ENCODE data around the gene HMOX2. TPM values are rescaled to one million over a fixed set of nuclear protein-coding genes. Genes with fewer than 3 reads are reported as not detected.

Gene HMOX2
- total RNA-seq, 2 donors from 2014 or later: 99.5 to 102 TPM

DNA sequence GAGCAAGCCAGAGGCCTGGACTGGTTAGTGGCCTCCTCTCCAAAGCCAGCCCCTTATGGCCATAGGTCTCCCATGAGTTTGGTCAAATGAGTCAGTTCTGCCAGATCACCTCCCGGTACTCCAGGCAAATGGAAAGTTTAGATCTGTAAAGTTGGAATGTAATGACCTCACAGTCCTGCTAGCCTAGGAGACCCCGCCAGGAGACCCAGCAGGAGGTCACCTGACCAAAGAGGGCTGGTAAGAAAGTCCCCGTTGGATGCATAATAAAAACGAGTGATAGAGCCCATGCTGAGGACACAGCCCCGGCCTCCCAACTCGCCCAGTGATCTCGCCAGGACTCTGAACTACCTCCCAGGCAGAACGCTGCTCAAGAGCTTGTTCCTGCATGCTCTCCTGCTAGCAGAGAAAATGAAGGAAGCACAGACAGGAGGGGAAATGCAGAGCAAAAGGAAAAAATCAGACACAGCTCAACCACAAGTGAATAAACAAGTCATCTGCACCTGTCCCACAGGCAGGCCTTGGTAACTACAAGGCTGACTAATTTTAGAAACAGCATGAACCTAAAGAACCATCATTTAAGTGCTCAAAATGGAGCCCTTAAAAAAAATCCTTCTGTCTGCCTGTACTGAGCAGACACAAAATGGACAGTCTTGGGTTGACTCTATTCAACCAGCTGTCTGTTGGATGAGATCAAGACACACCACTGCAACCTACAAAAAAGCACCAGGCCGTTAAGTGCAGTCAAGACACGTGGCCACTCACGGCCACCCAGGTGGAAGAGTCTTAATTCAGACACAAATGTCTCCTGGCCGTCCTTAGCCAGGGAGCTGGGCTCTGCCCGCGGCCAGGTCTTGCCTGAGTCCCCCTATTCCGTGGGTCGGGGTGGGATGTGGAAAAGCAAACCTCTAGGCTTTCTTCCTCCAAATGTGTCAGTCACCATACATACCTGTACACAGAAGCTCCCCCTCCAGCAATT lies 53.2 kb downstream of the HMOX2 start:
- ATAC-seq (peak; percentile 34 to 51), DNase-seq (ENCODE audit: low spot score) (no peak)
- Mint-ChIP-seq H3K36me3 (no peaks in the 10 kb centered on the region), H3K27me3 (no peaks in the 10 kb centered on the region), H3K4me3 (no peak overlapping the region), H3K9me3 (no peaks in the 10 kb centered on the region), H3K4me1 (ENCODE audit: low read depth in 2 of 2) (peaks cover 15 to 22% of the 10 kb centered on the region in 2 donors), H3K27ac (peak overlapping the region; percentile 63 to 77)

DNA sequence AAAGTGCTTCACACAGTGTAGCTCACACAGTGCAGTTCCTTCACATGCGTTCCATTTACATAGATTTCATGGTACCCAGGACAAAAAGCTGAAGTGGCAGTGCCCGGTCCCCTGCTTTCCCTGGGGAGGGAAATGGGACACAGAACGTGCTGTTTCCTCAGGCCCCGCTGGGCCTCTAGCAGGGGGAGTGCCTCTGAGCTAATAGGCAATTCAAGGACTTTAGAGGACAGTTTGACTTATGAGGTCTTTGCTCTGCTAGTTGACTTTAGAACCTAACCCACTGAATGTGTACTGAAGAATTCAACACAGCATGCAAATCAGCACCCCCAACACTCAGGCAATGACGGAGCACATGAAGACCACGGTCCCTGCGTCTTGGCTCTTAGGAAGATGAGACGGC lies 55.6 kb downstream of the HMOX2 start:
- H3K4me1 Mint-ChIP-seq (ENCODE audit: low read depth in 2 of 2): peaks cover 34 to 35% of the 10 kb centered on the region in 2 donors

DNA sequence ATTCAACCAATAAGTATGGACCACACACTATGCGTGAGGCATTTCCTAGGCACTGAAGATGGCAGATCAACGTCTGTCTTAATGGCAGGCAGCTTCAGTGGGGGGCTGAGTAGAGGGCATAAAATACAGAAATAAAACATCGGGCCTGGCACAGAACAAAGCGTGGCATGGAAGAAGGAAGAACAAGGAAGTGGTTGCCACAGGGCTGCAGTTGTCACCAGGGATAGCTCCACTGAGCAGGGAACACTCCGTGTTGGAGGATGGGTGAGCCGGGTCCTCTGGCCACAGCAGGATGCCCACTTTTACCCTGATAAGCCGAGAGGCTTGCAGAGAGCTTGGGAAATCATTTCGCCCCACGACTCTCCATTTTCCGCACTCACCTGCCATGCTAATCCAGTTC lies 56.0 kb downstream of the HMOX2 start:
- Mint-ChIP-seq H3K27me3 (no peaks in the 10 kb centered on the region), H3K36me3 (no peaks in the 10 kb centered on the region), H3K9me3 (no peaks in the 10 kb centered on the region), H3K4me1 (ENCODE audit: low read depth in 2 of 2) (peaks cover 38% of the 10 kb centered on the region in 2 donors), H3K27ac (peak overlapping the region in 1 of 2 donors; percentile 48), H3K4me3 (no peak overlapping the region)
- ATAC-seq (no peak), DNase-seq (ENCODE audit: low spot score) (no peak)

More for the DNA sequence above, 55.6 kb downstream of the HMOX2 start:
- peak overlapping the region in 1 of 2 donors; percentile 11 for H3K27ac Mint-ChIP-seq
- no peaks in the 10 kb centered on the region for H3K36me3 Mint-ChIP-seq
- ATAC-seq: no peak
- H3K27me3 Mint-ChIP-seq: no peaks in the 10 kb centered on the region
- no peak overlapping the region for H3K4me3 Mint-ChIP-seq
- DNase-seq (ENCODE audit: low spot score): no peak
- H3K9me3 Mint-ChIP-seq: no peaks in the 10 kb centered on the region

DNA sequence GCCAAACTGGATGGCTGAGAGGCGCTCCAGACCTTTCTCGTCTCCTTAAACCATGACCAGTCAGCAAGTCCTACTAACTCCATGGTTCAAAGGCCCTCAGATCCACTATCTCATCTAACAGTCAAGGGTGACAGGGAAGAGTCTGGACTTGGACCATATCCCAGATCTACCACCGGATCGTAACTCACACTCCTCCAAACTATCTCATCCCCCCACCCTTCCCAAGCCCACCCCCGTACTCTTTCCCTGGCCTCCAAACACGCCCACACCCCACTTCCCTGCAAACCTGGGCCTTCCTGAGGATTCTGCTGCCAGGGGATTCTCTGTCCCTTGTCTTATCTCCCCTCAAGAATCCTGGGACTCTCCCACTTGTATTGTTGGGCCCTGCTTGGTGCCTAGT lies 57.3 kb downstream of the HMOX2 start:
- no peak overlapping the region for H3K27ac Mint-ChIP-seq
- no peak overlapping the region for H3K4me3 Mint-ChIP-seq
- H3K9me3 Mint-ChIP-seq: no peaks in the 10 kb centered on the region
- H3K27me3 Mint-ChIP-seq: no peaks in the 10 kb centered on the region
- DNase-seq (ENCODE audit: low spot score) (no peak), ATAC-seq (no peak)
- H3K36me3 Mint-ChIP-seq: no peaks in the 10 kb centered on the region
- peaks cover 39 to 40% of the 10 kb centered on the region in 2 donors for H3K4me1 Mint-ChIP-seq (ENCODE audit: low read depth in 2 of 2)

DNA sequence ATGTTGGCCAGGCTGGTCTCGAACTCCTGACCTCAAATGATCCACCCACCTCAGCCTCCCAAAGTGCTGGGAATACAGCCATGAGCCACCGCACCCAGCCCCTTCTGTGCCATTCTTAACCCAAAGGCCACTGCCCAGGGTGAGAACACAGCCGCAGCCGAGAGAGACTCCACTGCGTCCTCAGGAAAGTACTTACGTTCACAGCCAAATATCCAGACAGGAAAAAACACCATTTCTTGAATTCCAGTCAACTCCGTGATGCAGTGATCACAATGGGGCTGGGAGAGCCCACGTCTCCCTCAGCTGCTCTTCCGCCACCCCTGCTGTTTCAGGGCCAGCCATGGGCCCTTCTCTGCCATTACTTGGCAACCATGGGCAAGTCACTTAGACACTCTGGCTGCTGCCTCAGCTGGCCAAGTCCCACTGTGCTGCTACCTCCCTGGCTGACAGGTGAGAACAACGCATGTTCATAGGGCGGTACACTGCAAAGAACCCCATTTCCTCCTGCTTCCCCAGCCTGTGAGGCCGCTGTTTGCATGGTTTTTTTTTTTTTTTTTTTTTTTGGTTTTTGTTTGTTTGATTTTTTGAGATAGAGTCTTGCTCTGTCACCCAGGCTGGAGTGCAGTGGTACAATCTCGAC lies 58.1 kb downstream of the HMOX2 start:
- Mint-ChIP-seq H3K27me3 (no peaks in the 10 kb centered on the region), H3K4me1 (ENCODE audit: low read depth in 2 of 2) (peaks cover 36 to 38% of the 10 kb centered on the region in 2 donors), H3K4me3 (no peak overlapping the region), H3K27ac (peak overlapping the region in 1 of 2 donors; percentile 72), H3K9me3 (no peaks in the 10 kb centered on the region), H3K36me3 (no peaks in the 10 kb centered on the region)
- ATAC-seq (no peak), DNase-seq (ENCODE audit: low spot score) (no peak)

DNA sequence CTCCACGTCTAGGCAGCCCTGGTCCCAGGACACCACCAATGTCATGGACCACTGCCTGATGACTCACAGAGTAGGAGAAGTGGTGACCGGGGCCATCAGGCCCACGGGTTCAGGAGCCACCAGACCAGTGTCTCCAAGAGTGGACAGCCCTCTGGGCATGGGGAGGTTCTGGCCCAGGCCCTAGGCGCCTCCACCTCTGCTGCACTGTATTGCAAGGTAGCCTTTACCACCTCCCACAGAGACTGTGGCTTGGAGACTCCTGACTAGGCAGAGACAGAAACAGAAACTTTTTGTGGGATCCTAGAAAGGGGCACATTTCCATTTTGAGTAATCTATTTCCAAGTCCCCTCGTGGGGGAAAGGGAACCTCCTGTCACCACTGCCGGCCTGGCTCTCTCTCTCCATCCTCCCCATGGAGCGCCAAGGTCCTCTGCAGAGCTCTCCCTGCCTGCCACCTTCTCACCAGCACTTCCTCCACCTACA lies 59.5 kb downstream of the HMOX2 start:
- no peaks in the 10 kb centered on the region for H3K27me3 Mint-ChIP-seq
- no peak for DNase-seq (ENCODE audit: low spot score)
- no peaks in the 10 kb centered on the region for H3K9me3 Mint-ChIP-seq
- H3K4me1 Mint-ChIP-seq (ENCODE audit: low read depth in 2 of 2): peaks cover 31 to 34% of the 10 kb centered on the region in 2 donors
- peak; percentile 17 to 21 for ATAC-seq
- H3K27ac Mint-ChIP-seq: peak overlapping the region in 1 of 2 donors; percentile 85
- H3K36me3 Mint-ChIP-seq: peaks cover 5% of the 10 kb centered on the region
- H3K4me3 Mint-ChIP-seq: peak overlapping the region; percentile 24

DNA sequence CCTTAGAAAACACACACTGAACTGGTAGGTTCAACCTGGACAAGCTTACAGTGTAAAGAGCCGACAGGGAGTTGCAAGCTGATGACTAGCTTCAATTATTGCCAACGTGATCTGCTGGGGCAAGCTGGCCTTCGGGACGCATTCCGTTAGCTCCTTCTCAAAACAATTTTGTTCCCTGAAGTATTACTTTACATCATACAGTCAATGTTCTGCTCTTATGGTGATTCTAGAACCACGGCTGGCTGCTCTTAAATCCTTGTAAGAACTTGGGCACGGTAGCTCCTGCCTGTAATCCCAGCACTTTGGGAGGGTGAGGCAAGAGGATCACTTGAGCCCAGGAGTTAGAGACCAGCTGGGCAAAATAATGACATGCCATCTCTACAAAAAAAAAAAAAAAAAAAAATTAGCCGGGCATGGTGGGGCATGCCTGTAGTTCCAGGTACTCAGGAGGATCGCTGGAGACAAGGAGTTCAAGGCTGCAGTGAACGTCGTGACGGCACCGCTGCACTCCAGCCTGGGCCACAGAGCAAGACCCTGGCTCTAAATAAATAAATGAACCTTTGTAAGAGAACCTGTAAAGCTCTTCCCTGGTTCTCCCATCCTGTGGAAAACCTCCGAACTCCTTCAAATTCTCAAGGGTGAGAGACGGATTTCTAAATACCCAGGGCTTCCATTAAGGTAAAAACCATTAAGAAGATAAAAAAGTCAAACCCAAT lies 60.4 kb downstream of the HMOX2 start:
- no peaks in the 10 kb centered on the region for H3K9me3 Mint-ChIP-seq
- DNase-seq (ENCODE audit: low spot score) (no peak), ATAC-seq (no peak)
- peak overlapping the region; percentile 76 for H3K4me3 Mint-ChIP-seq
- H3K27me3 Mint-ChIP-seq: no peaks in the 10 kb centered on the region
- H3K27ac Mint-ChIP-seq: peak overlapping the region in 1 of 2 donors; percentile 85
- H3K4me1 Mint-ChIP-seq (ENCODE audit: low read depth in 2 of 2): peaks cover 31 to 34% of the 10 kb centered on the region in 2 donors
- H3K36me3 Mint-ChIP-seq: peaks cover 5% of the 10 kb centered on the region

DNA sequence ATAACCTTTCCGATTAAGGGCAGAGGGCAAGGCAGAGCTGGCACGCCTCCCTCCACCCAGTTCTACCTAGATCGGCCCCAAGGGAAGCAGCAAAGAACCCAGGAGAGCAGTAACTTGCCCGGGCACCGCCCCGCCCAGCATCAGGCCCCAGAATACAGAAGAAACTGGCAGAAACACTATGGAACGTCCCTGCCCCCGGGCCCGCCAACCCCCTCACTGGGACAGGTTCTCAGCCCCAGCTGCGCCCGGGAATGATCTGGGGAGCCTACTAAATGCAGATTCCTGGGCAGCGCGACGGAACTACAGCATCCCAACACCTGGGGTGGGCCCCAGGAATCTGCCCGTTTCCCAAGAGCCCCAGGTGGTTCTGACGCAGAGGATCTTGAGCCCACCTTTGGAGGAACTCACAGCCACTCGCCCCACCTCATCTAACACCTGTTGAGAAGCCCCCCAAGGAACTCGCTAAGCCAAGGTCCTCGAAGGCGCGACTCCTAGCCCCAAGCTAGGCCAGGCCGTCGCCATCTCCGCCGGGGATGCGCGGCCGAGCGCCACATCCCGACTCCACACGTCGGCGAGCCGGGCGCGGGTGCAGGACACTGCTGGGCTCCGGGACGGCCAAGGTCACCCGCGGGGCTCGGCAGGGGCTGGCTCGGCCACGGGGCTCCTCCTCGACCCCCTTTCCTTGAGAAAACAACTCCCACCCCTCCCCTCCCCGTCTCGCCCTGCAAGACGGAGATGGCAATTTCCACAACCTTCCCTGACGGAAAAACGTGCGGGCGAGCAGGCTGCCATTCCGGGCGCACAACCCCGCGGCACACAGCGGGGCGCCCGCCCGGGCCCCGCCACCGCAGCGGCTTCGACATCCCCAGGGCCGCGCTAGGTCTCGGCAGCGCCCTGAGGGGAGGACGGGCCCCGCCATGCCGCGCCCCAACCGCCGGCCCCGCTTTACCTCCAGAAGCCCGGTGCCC lies 61.5 kb downstream of the HMOX2 start:
- peak overlapping the region; percentile 76 for H3K4me3 Mint-ChIP-seq
- DNase-seq (ENCODE audit: low spot score) (no peak), ATAC-seq (peak; percentile 56 to 65)
- H3K27me3 Mint-ChIP-seq: no peaks in the 10 kb centered on the region
- peaks cover 31 to 34% of the 10 kb centered on the region in 2 donors for H3K4me1 Mint-ChIP-seq (ENCODE audit: low read depth in 2 of 2)
- H3K36me3 Mint-ChIP-seq: peaks cover 5% of the 10 kb centered on the region
- no peaks in the 10 kb centered on the region for H3K9me3 Mint-ChIP-seq
- peak overlapping the region in 1 of 2 donors; percentile 82 for H3K27ac Mint-ChIP-seq

DNA sequence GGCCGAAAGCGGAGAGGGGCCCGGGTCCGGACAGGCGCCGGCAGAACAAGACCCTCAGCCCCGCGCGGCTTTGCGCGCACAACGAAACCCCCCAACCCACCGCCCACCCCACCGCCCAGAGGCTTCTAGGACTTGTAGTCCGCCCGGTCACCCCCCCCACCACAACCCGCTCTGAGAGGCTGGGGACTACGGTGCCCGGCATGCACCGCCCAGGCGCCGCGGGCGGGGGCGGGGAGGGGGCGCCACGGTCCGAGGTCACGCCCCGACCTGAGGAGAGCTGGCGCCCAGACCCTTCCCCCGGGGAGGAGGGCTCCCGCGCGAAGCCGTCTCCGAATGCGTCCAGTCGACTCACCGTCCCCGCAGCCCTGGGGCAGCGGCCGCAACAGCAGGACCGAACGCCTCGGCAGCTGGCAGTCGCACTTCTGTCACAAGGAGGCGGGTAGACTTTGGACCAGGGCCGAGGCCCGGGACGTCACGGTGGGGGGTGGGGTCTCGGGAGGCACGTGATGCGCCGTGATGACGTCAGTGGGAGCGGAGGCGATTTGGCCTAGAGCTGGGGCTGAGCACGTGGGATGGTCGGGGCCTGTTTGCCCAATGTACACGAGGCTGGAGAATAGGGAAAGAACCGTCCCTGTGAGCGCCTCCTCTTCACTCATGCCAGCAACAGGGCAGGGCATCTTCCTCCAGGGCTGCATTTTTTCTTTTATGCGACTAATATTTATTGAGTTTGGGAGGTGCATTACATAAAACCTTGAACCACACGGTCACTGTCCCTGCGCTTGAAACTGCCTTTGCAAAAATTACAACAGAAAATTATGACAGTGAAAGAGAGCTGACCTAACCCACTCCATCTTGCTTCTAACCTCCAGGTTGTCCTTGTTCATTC lies 62.4 kb downstream of the HMOX2 start, which contains the start of gene CDIP1:
CDIP1 (minus strand) TSS at position 424 of the 886 bp plus-strand sequence. CDS start 24,643 bp downstream, outside the sequence.
- Mint-ChIP-seq H3K4me1 (ENCODE audit: low read depth in 2 of 2) (peaks cover 31% of the 10 kb centered on the region in 2 donors), H3K4me3 (peak within 1 kb of the TSS; percentile 76), H3K36me3 (peaks cover 5% of the 10 kb centered on the region), H3K9me3 (no peaks in the 10 kb centered on the region), H3K27ac (peak within 1 kb of the TSS; percentile 37 to 82), H3K27me3 (no peaks in the 10 kb centered on the region)
- DNase-seq (ENCODE audit: low spot score) (peak; percentile 95), ATAC-seq (peak; percentile 92 to 95)

DNA sequence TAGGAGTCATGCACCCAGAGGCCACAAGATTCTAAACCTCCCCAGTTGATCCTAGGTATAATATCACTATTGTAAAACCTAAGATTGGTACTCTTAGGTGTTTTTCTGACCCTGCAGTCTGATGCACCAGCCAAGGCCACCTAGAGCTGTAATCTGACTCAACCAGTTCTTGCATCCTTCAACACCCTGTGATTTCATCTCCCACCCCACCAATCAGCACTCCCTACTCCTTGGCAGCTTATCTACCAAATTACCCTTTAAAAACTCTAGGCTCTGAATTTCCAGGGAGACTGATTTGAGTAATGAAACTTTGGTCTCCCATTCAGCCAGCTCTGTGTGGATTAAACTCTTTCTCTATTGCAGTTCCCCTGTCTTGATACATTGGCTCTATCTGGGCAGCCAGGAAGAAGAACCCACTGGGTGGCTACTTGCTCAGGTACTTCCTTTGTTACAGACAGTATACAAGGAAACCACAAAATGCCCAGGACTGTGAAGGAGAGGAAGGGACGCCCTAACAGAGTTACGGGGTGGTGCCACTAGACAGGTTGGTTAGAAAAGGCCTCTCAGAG lies 63.6 kb downstream of the HMOX2 start:
- ATAC-seq (no peak), DNase-seq (ENCODE audit: low spot score) (no peak)
- Mint-ChIP-seq H3K9me3 (no peaks in the 10 kb centered on the region), H3K27me3 (no peaks in the 10 kb centered on the region), H3K4me1 (ENCODE audit: low read depth in 2 of 2) (peaks cover 25 to 26% of the 10 kb centered on the region in 2 donors), H3K4me3 (peak overlapping the region; percentile 6), H3K27ac (no peak overlapping the region), H3K36me3 (peaks cover 5% of the 10 kb centered on the region)

DNA sequence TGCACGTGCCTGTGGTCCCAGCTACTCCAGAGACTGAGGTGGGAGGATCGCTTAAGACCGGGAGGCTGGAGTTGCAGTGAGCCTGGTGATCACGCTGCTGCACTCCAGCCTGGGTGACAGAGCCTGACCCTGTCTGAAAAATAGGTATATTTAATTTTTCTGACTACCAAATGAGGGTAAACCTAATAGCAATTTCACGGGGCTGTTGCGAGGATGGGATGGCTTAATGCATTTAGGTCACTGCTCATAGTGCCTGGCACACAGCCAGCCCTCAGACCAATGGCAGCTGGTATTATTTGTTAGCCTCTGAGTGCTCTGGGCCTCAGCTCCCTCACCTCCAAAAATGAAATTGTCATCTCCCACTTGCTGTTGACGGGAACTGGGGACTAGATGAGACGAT lies 68.3 kb downstream of the HMOX2 start:
- no peaks in the 10 kb centered on the region for H3K4me1 Mint-ChIP-seq (ENCODE audit: low read depth in 2 of 2)
- peaks cover 5% of the 10 kb centered on the region for H3K36me3 Mint-ChIP-seq
- no peak overlapping the region for H3K4me3 Mint-ChIP-seq
- no peaks in the 10 kb centered on the region for H3K9me3 Mint-ChIP-seq
- no peak overlapping the region for H3K27ac Mint-ChIP-seq
- ATAC-seq (no peak), DNase-seq (ENCODE audit: low spot score) (no peak)
- H3K27me3 Mint-ChIP-seq: no peaks in the 10 kb centered on the region

Measured in natural killer cell treated with Interleukin-12 subunit alpha and Interleukin-12 subunit beta and Interleukin-15 and Interleukin-18, amount 100 ng/mL, for 72 hours (primary cell).